ELF-1 (cell line): ENCODE measurements around the gene GNB1.
"Not testable (repeated sequence)": the region's sequence is repeated elsewhere in the genome, so short reads cannot be mapped to it uniquely, and the experiment has no call there.

Experiments used
- DNase-seq: peaks from one replicate; pipeline ENCODE4 v3.0.0-alpha.2; 2016; ENCODE audit warnings: low read depth, low spot score

GNB1 gene

DNA sequence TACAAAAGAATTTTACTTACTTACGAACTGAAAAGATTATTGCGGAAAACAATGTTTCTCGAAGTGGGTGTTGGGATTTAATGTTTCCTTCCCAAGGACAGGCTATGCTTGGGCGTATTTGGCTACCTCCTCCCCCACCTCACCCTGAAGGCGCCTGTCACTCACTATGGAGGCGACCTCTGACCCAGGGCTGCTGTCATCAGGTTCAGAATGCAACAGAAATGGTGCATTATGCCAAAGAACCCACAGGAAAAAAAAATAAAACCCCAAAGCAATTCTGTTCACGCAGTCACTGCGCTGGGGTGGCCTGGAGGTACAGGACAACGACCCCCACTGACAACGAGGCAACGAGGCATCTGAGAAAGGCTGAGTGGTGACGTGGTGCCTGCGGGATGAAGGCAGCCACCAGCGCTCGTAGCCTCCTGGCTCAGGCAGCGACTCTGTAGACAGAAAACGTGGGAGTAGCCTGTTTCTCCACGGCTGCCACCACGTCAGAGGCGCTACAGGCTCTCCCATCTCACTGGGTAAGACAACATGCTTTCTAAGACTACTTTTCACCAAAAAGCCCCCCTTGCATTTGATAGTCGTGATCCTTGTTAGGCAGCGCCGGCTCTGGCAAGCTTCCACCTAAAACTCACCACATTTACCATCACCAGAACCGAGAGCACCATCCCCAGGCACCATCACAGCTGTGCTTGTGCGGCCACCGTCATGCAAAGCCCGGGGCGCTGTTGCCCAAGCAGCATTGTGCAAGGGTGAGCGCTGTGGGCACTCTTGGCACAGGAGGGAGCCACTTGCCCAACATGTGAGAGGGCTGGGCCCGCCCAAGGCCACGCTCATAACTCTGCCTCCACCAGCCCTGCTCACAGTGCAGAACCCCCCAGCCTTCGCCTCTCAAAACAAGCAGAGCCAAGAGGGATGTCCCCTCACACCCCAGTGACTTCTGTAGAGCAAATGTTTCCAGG is 126.9 kb downstream of the GNB1 start:
- peak; percentile 19 for DNase-seq

GRCh38 chr1:1761504-1762376 is 129.1 kb downstream of the GNB1 start:
- no peak for DNase-seq

DNA sequence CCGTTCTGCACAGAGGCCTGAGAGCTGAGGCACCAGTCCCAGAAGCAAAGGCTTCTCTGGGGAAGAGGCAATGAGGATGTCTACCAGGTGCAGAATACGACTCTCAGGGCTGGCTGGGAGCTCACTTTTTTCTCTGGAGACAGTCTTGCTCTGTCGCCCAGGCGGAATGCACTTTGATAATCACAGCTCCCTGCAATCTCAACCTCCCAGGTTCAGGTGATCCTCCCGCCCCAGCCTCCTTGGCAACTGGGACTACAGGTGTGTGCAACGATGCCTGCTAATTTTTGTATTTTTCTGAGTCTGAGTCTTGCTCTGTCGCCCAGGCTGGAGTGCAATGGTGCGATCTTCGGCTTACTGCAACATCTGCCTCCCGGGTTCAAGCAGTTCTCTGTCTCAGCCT is 130.2 kb downstream of the GNB1 start:
- DNase-seq = no peak

- DNase-seq = no peak
These were observed 130.6 kb downstream of the GNB1 start for GRCh38 chr1:1760345-1760650.

DNA sequence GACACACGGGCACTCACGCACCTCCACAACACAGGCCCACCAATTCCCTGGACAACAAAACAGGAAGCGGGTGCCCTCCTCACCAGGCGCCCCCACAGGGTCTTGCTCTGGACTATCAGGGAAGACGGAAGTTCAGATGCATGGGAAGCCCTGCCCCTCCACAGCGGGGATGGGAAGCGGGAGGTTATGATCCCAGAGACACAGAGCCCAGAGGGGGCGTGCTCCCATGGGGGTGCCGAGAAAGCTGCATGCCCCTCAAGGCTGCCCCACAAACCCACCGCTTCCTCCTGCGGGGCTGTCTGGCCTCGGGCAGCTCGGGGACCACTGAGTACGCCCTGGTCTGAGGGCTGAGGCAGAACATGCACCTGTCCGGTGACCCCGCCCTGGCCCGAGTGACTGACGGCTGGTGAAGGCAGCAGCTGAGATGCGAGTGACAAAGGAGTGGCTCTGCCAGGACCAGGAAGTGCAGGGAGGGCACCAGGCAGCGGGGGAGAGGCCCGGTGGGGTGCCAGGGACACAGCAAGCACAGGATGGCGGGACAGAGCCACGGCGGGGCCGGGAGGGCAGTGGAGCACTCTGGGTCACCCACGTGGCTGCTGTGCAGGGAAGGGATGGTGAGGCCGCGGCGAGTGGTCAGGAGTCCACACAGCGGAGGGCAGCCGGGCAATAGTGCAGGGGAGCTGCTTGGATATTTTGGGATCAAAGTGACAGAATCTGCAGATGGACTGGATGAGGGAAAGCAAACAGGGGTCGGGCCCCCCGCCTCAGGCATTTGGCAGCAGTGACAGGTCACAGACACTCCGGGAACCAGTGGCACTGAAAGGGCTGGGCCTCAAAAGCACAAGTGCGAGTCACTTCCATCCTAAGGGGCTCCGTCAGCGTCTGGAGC is 131.2 kb downstream of the GNB1 start:
- DNase-seq = no peak

GRCh38 chr1:1758692-1759455 is 132.0 kb downstream of the GNB1 start:
- peak; percentile 46 for DNase-seq

- no peak for DNase-seq
These were observed 132.7 kb downstream of the GNB1 start for GRCh38 chr1:1758059-1758621.

DNA sequence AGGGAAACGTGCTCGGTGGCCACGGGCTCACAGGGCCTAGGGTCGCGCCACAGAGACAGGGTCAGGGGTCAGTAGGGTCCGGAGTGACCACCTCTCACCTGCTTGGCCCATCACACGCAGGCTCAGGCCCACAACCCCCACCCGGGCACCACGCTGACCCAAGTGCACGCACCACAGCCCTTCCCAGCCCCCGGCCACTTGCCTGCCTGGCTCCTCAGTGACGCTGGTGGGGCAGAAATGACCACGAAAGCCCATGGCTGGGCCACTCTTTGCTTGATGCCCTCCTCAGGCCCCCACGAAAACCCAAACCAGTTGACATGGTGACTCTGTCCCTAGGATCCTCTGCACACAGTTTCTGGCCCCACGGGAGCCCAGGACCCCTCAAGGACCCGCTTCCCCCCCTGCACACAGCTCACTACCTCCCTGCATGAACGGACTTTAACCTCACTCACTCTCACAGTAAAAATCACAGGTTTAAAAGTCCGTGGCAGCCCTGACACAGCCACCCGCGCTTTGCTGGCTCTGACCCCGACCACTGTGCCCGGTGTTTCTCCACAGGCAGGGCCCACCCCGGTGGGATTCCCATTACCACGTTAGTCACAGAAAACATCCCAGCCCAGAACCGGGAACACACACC is 133.3 kb downstream of the GNB1 start:
- DNase-seq = no peak

DNA sequence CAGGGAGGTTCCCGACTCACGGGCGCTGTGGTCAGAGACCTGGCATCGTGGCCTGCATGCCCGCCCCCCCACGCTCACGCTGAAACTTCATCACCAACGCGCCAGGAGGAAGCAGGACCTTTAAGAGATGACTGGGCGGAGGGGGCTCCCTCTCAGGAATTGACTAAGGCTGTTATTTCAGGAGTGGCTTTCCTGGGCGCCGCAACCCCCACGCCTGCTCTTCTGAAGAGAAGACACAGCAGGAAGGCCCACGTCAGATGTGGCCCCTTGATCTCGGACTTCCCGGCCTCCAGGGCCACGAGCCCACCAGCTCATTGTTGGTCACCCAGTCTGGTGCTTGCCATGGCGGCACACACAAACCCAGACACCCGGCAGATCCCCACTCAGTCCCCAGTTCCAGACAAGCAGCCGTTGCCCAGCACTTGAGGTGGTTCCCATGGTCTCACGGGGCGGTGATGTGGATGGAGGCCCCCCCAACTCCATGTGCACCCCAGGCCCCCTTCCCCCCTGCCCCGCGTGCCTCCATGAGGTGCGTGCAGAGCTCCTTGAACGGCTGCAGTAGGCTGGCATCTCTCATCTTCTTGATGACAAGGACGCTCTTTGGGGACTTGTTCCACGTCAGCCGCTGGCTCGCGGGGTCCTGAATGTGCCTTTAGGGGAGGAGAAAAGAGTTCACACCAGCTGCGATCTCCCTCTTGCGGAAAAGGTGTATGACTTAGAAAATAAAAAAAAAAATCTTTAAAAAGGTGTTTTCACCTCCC is 134.0 kb downstream of the GNB1 start:
- DNase-seq = no peak

GRCh38 chr1:1755852-1756251 is 135.0 kb downstream of the GNB1 start:
- no peak for DNase-seq

DNA sequence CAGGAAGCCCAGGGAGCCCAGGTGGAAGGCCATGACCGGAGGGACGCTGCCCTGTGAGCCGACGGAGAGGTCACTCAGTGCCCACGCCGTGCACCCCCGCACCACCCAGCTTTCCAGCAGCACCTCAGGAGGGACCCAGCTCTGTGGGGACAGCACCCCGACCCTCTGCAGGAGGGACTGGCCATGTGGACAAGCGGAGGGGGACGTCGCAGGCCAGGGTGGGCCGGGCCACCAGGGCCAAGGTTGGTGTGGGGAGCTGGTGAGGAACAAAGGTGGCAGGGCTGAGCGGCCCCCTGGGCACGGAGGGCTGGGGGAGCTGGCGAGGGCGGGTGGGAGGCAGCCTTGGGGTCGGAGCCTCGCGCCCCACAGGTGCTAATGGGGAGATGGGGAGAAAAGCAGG is 135.5 kb downstream of the GNB1 start:
- no peak for DNase-seq

DNA sequence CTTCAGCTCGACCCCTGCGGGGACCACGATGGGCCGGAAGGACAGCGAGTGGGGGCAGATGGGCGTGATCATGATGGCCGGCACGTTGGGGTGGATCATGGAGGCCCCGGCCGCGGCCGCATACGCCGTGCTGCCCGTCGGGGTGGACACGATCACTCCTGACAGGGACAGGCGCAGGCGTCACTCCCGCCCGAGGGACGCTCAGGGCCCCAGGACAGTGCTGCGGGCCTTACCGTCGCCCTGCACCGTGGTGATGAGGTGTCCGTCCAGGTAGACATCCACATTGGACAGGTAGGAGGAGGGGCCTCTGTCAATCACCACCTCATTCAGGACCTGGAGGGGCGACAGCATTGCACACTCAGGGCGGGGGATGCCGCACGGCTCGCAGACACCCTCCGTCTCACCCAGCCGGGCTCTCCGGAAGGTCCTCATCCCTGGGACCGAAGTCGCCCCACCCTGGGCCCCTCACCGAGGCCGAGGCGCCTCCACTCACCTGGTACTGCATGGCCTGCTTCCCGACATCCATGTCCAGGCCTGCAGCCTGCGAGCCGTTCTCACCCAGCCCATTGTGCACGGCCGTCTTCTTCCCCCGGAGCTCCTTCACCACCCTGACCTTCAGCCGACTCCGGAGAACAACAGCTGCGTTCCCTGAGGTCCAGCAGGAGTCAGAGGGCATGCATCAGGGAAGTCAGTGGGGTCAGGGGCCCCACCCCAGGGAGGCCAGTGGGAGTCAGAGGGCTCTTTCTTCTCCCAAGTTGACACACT is 136.7 kb downstream of the GNB1 start:
- DNase-seq = no peak

- DNase-seq = no peak
These were observed 137.3 kb downstream of the GNB1 start for GRCh38 chr1:1753607-1754005.

- peak; percentile 43 for DNase-seq
These were observed 138.0 kb downstream of the GNB1 start for GRCh38 chr1:1752636-1753606.

DNA sequence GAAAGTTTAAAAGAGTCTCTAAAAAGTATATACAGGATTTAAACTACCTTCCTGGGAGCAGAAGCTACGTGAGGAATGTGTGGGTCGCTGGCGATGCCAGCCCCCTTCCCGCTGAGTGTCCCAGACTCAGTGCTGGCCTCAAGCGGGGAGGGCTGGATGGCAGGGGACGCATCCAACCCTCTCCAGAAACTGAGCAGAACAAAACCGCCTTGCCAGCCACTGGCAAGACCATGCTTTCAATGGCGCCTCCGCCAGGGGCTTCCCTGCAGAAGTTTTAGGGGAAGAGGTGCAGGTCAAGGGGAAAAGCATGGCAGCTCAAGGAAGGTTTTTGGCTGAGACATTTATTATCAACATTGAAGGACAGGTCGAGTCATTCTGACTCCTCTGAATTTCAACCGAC is 138.7 kb downstream of the GNB1 start:
- DNase-seq = peak; percentile 35

DNA sequence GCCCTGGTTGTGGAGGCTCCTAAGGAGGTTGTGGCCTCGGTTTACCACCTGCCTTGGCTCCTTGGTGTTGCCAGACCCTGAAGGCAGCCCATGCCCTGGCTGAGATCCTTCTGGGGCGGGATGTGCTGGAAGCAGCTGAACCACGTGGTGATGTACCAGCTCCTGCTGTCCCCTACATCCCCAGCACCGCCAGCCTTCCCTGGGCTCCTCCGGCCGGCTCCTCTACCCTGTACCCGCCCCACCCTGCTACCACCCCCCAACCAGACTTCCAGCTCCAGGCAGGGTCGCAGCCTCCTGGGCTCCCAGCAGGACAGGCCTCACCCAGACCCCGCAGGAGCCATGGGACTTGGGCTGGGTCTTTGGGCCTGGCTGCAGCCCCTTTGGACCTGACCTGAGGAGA is 140.9 kb downstream of the GNB1 start:
- DNase-seq = not testable (repeated sequence)

DNA sequence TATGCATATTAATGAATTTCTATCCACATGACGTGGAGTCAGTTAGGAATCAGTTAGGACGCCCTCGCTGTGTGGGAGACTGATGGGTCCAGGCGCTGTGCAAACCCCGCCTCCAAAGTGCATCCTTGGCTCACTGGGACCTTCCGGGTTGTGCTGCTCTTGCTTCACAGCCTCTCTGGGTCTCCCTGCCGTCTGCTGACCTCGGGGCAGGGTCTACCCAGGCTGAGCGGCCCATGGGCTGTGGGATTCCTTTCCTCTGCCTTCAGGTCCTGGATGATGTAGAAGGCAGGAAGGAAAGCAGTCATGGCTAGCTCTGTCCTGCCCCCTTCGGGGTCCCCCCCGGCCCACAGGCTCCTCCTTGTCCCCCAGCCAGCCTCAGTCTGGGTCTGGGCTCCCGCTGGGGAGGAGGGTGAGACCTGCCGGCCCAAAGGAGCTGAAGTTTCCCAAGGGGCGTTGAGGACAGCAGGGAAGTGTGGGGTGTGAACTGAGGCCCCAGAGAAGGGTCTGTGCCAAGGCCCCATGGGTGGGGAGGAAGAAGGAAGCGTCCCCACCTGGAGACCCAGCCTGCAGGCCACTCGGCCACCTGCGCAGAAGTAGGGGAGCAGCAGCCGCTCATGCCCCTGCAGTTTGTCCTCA is 142.1 kb downstream of the GNB1 start:
- DNase-seq = peak; percentile 47
